H1 (cell line): ENCODE measurements around the gene CHD5.

Source experiments
- CTCF ChIP-seq, 3 experiments: IDR thresholded peaks; 1 replicate in 2 of 3; 2 replicates in 1 of 3; pipeline versions ENCODE4 v1.5.1 to v1.6.1; 2011; ENCODE audit warnings: low read length in 3 of 3, mild to moderate bottlenecking in 3 of 3, inconsistent platforms in 2 of 3, low read depth in 1 of 3, moderate library complexity in 1 of 3; ENCODE audit not compliant: insufficient read depth in 1 of 3; ENCODE audit errors: control extremely low read depth in 1 of 3
- EZH2 ChIP-seq: fragments of 200-600 bp; sonication (generic); IDR thresholded peaks from 2 replicates; pipeline ENCODE4 v1.7.1; 2012; ENCODE audit warnings: low read depth, mild to moderate bottlenecking, moderate library complexity, low read length, inconsistent platforms; ENCODE audit not compliant: severe bottlenecking
- RXRA ChIP-seq: IDR thresholded peaks from 2 replicates; pipeline ENCODE4 v1.6.1; 2011; ENCODE audit warnings: low read depth, mild to moderate bottlenecking, low read length, moderate library complexity; ENCODE audit not compliant: insufficient read depth

- TF ChIP-seq EZH2 (no peak), CTCF (IDR thresholded peaks at IDR 0.05; ENCODE audit: control extremely low read depth in 1 of 3, insufficient read depth in 1 of 3, low read depth in 1 of 3, low read length in 3 of 3) (no peak), RXRA (no peak)
These were observed 4.7 kb downstream of the CHD5 start for GRCh38 chr1:6175411-6175828.
